Peyer's patch (tissue), 4 donors: ENCODE data around the gene CBX2.

Experiments
- POLR2A ChIP-seq, 2 donors: fragments of 450-650 bp; IDR thresholded peaks; one replicate each; pipeline ENCODE4 v1.5.1; 2017; ENCODE audit warnings: antibody characterized with exemption in 2 of 2, mild to moderate bottlenecking in 2 of 2, moderate library complexity in 2 of 2
- TF ChIP-seq, protein P1 (sequence below), 6 experiments: fragments of 450-650 bp in 4 of 6; fragments of 200-600 bp in 2 of 6; sonication (generic) in 1 of 6; IDR thresholded peaks; one replicate each; pipeline ENCODE4 v1.5.1; 2017 to 2019; ENCODE audit warnings: antibody characterized with exemption in 6 of 6, mild to moderate bottlenecking in 3 of 6, moderate library complexity in 1 of 6

DNA sequence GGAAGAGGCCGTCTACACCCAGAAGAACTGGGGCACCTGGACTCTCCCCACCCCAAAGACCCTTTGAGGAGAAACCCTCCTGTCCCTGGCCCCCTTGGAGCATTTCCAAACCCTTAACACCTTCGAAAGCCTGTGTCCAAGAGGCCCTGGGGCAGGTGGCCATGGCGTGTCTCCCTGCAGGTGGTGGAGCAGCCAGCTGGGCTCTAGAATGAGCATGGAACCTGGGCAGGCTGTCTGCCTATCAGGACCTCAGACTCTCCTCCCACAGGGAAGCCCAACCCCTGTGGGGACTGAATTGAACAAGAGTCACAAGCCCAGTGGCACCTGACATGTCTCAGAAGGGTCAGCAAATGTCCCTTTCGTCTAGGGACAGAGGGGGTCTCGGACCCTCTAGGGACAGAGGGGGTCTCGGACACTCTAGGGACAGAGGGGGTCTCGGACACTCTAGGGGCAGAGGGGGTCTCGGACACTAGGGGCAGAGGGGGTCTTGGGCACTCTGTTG lies 52.9 kb downstream of the CBX2 start:
- TF ChIP-seq, protein P1, sequence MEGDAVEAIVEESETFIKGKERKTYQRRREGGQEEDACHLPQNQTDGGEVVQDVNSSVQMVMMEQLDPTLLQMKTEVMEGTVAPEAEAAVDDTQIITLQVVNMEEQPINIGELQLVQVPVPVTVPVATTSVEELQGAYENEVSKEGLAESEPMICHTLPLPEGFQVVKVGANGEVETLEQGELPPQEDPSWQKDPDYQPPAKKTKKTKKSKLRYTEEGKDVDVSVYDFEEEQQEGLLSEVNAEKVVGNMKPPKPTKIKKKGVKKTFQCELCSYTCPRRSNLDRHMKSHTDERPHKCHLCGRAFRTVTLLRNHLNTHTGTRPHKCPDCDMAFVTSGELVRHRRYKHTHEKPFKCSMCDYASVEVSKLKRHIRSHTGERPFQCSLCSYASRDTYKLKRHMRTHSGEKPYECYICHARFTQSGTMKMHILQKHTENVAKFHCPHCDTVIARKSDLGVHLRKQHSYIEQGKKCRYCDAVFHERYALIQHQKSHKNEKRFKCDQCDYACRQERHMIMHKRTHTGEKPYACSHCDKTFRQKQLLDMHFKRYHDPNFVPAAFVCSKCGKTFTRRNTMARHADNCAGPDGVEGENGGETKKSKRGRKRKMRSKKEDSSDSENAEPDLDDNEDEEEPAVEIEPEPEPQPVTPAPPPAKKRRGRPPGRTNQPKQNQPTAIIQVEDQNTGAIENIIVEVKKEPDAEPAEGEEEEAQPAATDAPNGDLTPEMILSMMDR (IDR thresholded peaks at IDR 0.05) = no peak
- no peak for TF ChIP-seq POLR2A (IDR thresholded peaks at IDR 0.05)
